AG09309 (cell line): ENCODE results near the gene FKBP11.

Experiments
- DNase-seq: peaks from one replicate; pipeline ENCODE4 v3.0.0-alpha.2; 2010; ENCODE audit warnings: low read depth
- H3K4me3 ChIP-seq: 2 replicates; pipeline ENCODE4 v1.5.1; 2011; ENCODE audit warnings: mild to moderate bottlenecking, low read depth, low read length, moderate library complexity; ENCODE audit not compliant: control insufficient read depth
- TF ChIP-seq, protein P1 (sequence below): IDR thresholded peaks from 2 replicates; pipeline ENCODE4 v1.5.1; 2011; ENCODE audit warnings: mild to moderate bottlenecking, low read depth, low read length, inconsistent platforms; ENCODE audit not compliant: insufficient read depth, control insufficient read depth; ENCODE audit errors: missing control alignments

Gene FKBP11

DNA sequence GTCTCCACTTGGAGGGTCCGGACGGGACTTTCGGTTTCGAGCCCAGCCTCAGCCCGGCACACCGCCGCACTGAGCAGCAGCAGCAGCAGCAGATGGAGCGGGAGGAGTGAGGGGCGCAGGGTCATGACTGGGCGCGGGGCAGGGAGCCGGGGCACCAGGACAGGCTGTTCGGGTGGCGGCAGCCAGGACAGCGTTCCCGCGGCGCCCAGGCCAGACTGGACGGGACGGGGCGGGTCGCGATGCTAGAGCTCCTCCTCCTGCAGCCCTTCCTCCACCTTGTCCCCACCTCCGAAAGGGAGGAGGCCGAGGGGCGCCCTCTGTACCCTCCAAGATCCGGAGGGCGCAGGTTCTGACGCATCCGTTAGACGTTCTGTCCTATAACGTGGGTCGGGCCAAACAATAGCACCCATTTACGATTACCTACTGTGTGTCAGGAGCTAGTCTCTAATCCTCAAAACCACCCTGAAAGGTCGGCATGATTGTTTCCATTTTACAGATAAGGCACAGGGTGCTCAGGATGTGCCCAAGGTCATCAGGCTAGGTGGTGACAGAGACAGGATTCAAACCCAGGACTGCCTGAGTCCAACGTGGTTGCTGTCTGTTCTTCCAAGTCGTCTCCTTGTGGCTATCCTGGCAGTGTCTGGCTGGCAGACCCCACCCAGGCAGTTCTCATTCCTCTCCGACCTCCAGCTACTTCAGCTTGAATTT is at the start of gene FKBP11:
Gene FKBP11 (minus strand): TSS at position 189 of the 708 bp plus-strand sequence. CDS start 64 bp downstream, at position 125.
- TF ChIP-seq, protein P1, sequence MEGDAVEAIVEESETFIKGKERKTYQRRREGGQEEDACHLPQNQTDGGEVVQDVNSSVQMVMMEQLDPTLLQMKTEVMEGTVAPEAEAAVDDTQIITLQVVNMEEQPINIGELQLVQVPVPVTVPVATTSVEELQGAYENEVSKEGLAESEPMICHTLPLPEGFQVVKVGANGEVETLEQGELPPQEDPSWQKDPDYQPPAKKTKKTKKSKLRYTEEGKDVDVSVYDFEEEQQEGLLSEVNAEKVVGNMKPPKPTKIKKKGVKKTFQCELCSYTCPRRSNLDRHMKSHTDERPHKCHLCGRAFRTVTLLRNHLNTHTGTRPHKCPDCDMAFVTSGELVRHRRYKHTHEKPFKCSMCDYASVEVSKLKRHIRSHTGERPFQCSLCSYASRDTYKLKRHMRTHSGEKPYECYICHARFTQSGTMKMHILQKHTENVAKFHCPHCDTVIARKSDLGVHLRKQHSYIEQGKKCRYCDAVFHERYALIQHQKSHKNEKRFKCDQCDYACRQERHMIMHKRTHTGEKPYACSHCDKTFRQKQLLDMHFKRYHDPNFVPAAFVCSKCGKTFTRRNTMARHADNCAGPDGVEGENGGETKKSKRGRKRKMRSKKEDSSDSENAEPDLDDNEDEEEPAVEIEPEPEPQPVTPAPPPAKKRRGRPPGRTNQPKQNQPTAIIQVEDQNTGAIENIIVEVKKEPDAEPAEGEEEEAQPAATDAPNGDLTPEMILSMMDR, result no peak
- no peak for DNase-seq
- H3K4me3 ChIP-seq, result peak within 1 kb of the TSS; percentile 72

DNA sequence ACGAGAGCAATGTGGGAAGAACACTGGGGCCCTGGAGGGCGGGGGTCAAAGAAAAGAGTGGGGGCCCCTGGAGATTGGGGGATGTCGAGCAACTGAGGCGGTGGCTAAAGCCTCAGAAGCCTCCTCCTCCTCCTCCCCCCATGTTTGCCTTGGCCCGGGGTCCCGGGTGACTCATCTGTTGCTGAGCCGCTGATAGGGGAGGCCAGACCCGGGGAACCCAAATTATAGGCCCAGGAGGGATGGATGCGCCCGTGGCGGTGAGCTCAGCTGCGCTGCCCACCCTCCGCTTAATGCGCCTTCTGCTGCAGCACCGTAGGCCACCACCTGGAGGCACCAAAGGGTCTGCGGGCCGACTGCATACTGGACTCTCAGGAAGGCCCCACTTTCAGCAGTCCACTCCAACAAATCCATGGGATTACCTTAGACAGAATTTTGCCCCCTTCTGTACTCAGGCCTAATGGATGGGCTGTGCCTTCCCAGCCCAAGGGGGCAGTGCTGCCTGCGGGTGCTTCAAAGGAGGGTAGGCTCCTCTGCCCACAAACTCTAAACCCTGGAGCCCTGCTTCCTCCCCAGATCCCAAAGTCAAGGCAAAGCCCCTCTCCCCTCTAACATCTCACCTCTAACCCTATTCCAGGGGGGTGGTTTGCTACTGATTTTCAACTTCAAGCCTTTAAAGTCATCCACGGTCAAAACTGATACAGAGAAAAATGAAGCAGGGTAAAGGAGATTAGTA is 48.8 kb upstream of the FKBP11 start:
- no peak for DNase-seq
- TF ChIP-seq, protein P1, result peak; percentile 53
- no peak overlapping the region for H3K4me3 ChIP-seq

DNA sequence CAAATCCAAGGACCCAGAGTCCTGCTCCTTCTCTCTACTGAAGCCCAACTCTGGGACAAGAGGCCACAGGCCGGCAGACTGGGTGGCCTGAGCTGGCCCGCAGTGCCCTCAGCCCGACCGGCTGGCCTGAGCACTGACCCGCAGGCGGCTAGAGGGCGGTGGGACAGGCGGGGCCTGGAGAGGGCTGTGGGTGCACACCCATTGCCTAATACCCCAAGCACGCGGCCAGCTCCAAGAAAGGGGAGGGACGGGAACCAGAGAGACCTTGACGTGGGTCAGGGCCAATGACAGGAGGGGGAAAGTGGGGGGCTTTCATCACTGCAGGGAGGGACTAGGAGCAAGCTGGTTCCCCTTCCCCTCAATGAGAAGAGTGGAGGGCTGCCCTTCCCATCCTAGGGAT is 48.2 kb upstream of the FKBP11 start:
- H3K4me3 ChIP-seq, result no peak overlapping the region
- TF ChIP-seq, protein P1, result no peak
- no peak for DNase-seq

DNA sequence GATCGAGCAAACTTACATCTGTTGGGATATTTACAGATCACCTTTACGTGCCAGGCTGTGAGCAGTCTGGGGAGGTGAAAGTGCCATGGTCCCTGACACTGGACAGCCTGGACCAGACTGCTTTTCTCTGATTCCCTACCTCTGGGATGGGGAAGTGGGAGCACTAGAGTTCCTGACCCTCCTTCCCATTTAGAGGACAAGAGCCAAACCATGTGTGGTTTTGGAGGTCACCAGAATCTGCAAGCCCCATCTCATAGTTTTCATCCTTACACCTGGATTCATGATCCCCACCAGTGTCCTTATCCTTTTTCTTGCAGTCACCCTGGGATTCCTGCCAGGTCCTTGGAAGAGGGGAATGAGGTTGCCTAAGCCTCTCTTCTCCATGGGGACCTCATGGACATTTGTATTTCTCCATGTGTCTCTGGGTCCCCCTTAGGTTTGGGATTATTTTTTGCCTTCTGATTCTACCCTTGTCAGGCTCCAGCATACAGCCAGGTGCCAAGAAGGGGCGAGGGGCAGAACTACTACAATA is 47.7 kb upstream of the FKBP11 start:
- TF ChIP-seq, protein P1, result no peak
- no peak overlapping the region for H3K4me3 ChIP-seq
- DNase-seq, result no peak

DNA sequence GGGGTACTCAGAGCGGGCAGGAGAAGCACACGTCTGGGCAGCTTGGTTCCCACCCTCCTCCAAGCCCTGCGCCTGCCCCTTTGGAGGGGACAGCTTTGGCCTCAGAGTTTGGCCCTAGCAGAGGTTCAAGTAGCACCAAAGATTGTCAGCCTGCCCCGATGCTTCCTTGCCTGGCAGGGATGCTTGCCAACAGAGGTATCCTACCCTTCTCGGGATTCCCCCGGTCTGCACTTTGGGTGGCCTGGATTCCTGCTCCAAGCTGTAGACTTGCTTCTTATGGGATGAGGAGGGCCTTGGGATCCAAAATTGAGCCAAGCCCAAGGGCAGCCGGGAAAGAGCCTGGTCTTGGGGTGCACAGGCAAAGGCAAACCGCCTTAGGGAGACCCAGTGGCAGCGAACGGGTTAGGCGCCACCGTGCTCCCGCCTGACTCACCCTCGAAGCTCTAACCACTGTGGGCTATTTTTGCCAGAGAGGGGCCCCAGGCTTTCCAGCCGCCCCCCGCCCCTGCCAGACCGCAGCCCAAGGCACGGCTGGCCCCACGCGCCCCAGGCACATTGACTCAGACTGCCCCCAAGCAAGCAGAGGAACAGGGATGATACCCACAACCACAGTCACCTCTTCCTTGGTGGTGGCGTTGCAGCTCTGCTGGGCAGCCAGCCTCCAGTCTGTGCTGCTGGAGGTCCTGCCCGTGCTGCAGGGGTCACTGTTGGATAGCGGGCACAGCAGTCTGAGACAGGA is 47.1 kb upstream of the FKBP11 start:
- no peak overlapping the region for H3K4me3 ChIP-seq
- TF ChIP-seq, protein P1, result peak; percentile 33
- no peak for DNase-seq

DNA sequence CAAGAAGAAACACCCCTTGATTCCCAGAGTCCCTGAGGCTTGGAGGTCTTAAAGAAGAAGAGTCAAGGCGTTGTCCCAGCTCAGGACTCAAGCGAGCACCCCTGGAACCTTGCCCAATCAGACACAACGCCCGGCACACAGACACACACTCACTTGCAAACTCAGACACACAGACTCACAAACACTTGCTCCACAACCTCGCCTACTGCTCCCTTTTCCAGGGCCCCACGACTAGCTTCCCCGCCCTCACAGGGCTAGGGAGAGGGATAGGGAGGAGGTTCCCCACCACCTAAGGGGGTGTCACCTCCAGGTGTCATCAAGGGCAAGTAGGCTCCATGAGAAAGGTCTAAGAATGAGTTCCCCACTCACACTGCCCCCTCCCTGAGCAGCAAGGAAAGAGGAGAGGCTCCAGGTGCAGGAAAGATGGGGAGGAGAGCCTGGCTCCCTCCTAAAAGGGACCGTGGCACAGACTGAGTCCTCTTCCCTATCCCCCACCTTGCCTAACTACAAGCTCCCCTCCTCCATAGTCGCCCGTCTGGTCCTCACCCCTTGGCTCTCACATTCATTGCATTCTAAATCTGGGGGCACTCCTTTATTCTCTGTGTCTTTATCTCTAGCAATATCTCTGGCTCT is 45.5 kb upstream of the FKBP11 start:
- TF ChIP-seq, protein P1, result no peak
- peak overlapping the region; percentile 46 for H3K4me3 ChIP-seq
- no peak for DNase-seq
